ENCODE measurements around the gene SLC15A4.

The SLC15A4 gene

DNA sequence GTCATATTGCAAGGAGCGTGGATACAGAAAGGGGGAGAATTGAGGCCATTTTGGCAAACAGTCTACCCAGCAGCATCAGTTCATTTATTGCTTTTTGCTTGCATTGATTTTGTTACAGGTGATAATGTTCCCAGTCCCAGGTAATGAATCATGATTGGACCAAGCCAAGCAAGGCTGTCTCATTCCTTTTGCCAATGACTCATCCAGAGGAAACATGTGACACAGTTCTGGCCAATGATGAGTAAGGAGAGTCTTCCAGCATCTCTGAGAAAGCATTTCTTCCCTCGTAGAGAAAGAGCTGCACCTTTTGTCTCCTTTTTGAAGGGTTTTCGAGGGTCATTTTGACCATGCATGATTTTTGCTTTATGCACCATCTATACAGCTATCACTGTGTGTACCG lies 68.2 kb downstream of the SLC15A4 start:
- no peaks in the 10 kb centered on the region for H3K9me2 ChIP-seq (replicated peaks; ENCODE audit: insufficient read depth, low read length)
- H3K9me3 ChIP-seq (replicated peaks; ENCODE audit: insufficient read depth, low read length), result no peaks in the 10 kb centered on the region
- H3F3A ChIP-seq (ENCODE audit: insufficient read depth, low read length), result no peaks in the 10 kb centered on the region
- H2AFZ ChIP-seq (ENCODE audit: low read length), result no peak overlapping the region
- no peak for DNase-seq
- H3K79me2 ChIP-seq (ENCODE audit: low read length), result no peaks in the 10 kb centered on the region
- H3K27ac ChIP-seq (ENCODE audit: low read length), result no peak overlapping the region
- H3K27me3 ChIP-seq (replicated peaks; ENCODE audit: insufficient read depth, low read length), result no peaks in the 10 kb centered on the region
- no peak overlapping the region for H3K4me2 ChIP-seq (ENCODE audit: low read depth, low read length)
- no peak overlapping the region for H3K9ac ChIP-seq (ENCODE audit: low read length)
- H3K4me3 ChIP-seq (ENCODE audit: low read length), result no peak overlapping the region
- H4K20me1 ChIP-seq (ENCODE audit: insufficient read depth, low read length), result no peaks in the 10 kb centered on the region
- no peaks in the 10 kb centered on the region for H3K36me3 ChIP-seq (replicated peaks; ENCODE audit: insufficient read depth, low read length)
- TF ChIP-seq EZH2 (optimal IDR thresholded peaks at IDR 0.05; ENCODE audit: low read depth, low read length), result no peak
- no peak for TF ChIP-seq EZH2phosphoT487 (IDR thresholded peaks at IDR 0.05; ENCODE audit: low read length)
- no peak for TF ChIP-seq CTCF (IDR thresholded peaks at IDR 0.05; ENCODE audit: low read length)
- no peaks in the 10 kb centered on the region for H3K4me1 ChIP-seq (ENCODE audit: low read length)

DNA sequence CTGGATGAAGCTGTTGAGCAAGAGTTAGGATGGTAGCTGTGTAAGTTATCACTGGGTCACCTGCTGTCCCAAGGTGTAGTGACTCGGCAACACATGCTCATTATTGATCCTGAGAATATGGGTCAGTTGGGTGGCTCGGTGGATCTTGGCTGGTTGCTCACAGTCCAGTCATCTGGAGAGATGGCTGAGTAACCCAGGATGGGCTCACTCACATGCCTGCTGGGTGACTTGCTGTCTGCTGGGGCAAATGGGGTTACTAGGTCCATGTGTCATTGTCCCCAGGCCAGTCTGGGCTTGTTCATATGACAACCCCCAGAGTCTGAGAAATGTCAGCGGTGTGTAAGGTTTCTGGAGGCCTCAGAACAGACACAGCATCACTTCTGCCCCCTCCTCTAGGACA lies 69.5 kb downstream of the SLC15A4 start:
- H3F3A ChIP-seq (ENCODE audit: insufficient read depth, low read length), result no peaks in the 10 kb centered on the region
- H2AFZ ChIP-seq (ENCODE audit: low read length), result no peak overlapping the region
- H3K27ac ChIP-seq (ENCODE audit: low read length), result no peak overlapping the region
- no peak for DNase-seq
- H3K9me3 ChIP-seq (replicated peaks; ENCODE audit: insufficient read depth, low read length), result no peaks in the 10 kb centered on the region
- H3K4me2 ChIP-seq (ENCODE audit: low read depth, low read length), result no peak overlapping the region
- no peak overlapping the region for H3K4me3 ChIP-seq (ENCODE audit: low read length)
- H3K4me1 ChIP-seq (ENCODE audit: low read length), result no peaks in the 10 kb centered on the region
- TF ChIP-seq EZH2phosphoT487 (IDR thresholded peaks at IDR 0.05; ENCODE audit: low read length) (no peak), CTCF (IDR thresholded peaks at IDR 0.05; ENCODE audit: low read length) (no peak), EZH2 (optimal IDR thresholded peaks at IDR 0.05; ENCODE audit: low read depth, low read length) (no peak)
- no peaks in the 10 kb centered on the region for H3K9me2 ChIP-seq (replicated peaks; ENCODE audit: insufficient read depth, low read length)
- no peak overlapping the region for H3K9ac ChIP-seq (ENCODE audit: low read length)
- no peaks in the 10 kb centered on the region for H3K27me3 ChIP-seq (replicated peaks; ENCODE audit: insufficient read depth, low read length)
- no peaks in the 10 kb centered on the region for H3K79me2 ChIP-seq (ENCODE audit: low read length)
- no peaks in the 10 kb centered on the region for H3K36me3 ChIP-seq (replicated peaks; ENCODE audit: insufficient read depth, low read length)
- H4K20me1 ChIP-seq (ENCODE audit: insufficient read depth, low read length), result no peaks in the 10 kb centered on the region

- DNase-seq, result no peak
- TF ChIP-seq CTCF (IDR thresholded peaks at IDR 0.05; ENCODE audit: low read length) (no peak), EZH2phosphoT487 (IDR thresholded peaks at IDR 0.05; ENCODE audit: low read length) (no peak), EZH2 (optimal IDR thresholded peaks at IDR 0.05; ENCODE audit: low read depth, low read length) (no peak)
These were observed 70.3 kb downstream of the SLC15A4 start for GRCh38 chr12:128753438-128753837.

More at GRCh38 chr12:128753438-128753837, 70.3 kb downstream of the SLC15A4 start:
- no peaks in the 10 kb centered on the region for H4K20me1 ChIP-seq (ENCODE audit: insufficient read depth, low read length)
- H3K9me3 ChIP-seq (replicated peaks; ENCODE audit: insufficient read depth, low read length), result no peaks in the 10 kb centered on the region
- no peak overlapping the region for H3K9ac ChIP-seq (ENCODE audit: low read length)
- no peak overlapping the region for H3K27ac ChIP-seq (ENCODE audit: low read length)
- no peaks in the 10 kb centered on the region for H3K79me2 ChIP-seq (ENCODE audit: low read length)
- no peaks in the 10 kb centered on the region for H3K9me2 ChIP-seq (replicated peaks; ENCODE audit: insufficient read depth, low read length)
- no peaks in the 10 kb centered on the region for H3K4me1 ChIP-seq (ENCODE audit: low read length)
- H3K27me3 ChIP-seq (replicated peaks; ENCODE audit: insufficient read depth, low read length), result no peaks in the 10 kb centered on the region
- H3K4me2 ChIP-seq (ENCODE audit: low read depth, low read length), result no peak overlapping the region
- no peaks in the 10 kb centered on the region for H3K36me3 ChIP-seq (replicated peaks; ENCODE audit: insufficient read depth, low read length)
- no peak overlapping the region for H3K4me3 ChIP-seq (ENCODE audit: low read length)
- no peaks in the 10 kb centered on the region for H3F3A ChIP-seq (ENCODE audit: insufficient read depth, low read length)
- no peak overlapping the region for H2AFZ ChIP-seq (ENCODE audit: low read length)
